Upper lobe of left lung (tissue), 6 donors: ENCODE data around the gene STK35. TPM values are rescaled to one million over a fixed set of nuclear protein-coding genes. Genes with fewer than 3 reads are reported as not detected.
A peak's percentile ranks its signal among the peaks of the same experiment; 100 is the strongest.

Experiments used
- ATAC-seq, 2 donors: fragments of 200-7000 bp; cut with Tn5 transposase; one replicate each; pipeline ENCODE4 v1.9.1; 2022; ENCODE audit warnings: mild to moderate bottlenecking in 2 of 2, moderate library complexity in 2 of 2; ENCODE audit not compliant: low FRiP score in 2 of 2
- DNase-seq, 2 donors: peaks; one replicate each; pipeline ENCODE4 v3.0.0-alpha.2; 2019 to 2020
- H3K27ac ChIP-seq, 4 donors: fragments of 200-600 bp; sonication (generic); one replicate each; pipeline ENCODE4 v1.5.1; 2016 to 2019
- H3K27me3 ChIP-seq, 4 donors: fragments of 200-600 bp; sonication (generic); one replicate each; pipeline ENCODE4 v1.5.1; 2017 to 2019
- H3K36me3 ChIP-seq, 4 donors: fragments of 200-600 bp; sonication (generic); one replicate each; pipeline ENCODE4 v1.5.1; 2016 to 2019
- H3K4me1 ChIP-seq, 4 donors: fragments of 200-600 bp; sonication (generic); one replicate each; pipeline ENCODE4 v1.5.1; 2018 to 2019
- H3K4me3 ChIP-seq, 4 donors: fragments of 200-600 bp; sonication (generic); one replicate each; pipeline ENCODE4 v1.5.1; 2017 to 2019; ENCODE audit warnings: mild to moderate bottlenecking in 2 of 4, moderate library complexity in 1 of 4
- H3K9me3 ChIP-seq, 4 donors: fragments of 200-600 bp; sonication (generic); one replicate each; pipeline ENCODE4 v1.5.1; 2018 to 2019
- CTCF ChIP-seq, 6 experiments: fragments of 450-650 bp in 4 of 6; fragments of 200-600 bp in 2 of 6; sonication (generic) in 2 of 6; IDR thresholded peaks; one replicate each; pipeline ENCODE4 v1.5.1; 2016 to 2019; ENCODE audit warnings: antibody characterized with exemption in 6 of 6
- EP300 ChIP-seq, 4 donors: sonication (generic); formaldehyde crosslinking; IDR thresholded peaks; one replicate each; pipeline ENCODE4 v1.5.1; 2017; ENCODE audit warnings: antibody characterized with exemption in 4 of 4, control low read depth in 2 of 4
- POLR2A ChIP-seq, 4 donors: fragments of 450-650 bp; IDR thresholded peaks; one replicate each; pipeline ENCODE4 v1.5.1; 2016 to 2017; ENCODE audit warnings: antibody characterized with exemption in 4 of 4, mild to moderate bottlenecking in 2 of 4
- POLR2AphosphoS5 ChIP-seq, 2 donors: sonication (generic); formaldehyde crosslinking; IDR thresholded peaks; one replicate each; pipeline ENCODE4 v1.5.1; 2017; ENCODE audit warnings: antibody characterized with exemption in 2 of 2
- WGBS, 2 donors: methylation state at CpG; one replicate each; pipeline ENCODE4 v1.1.5; 2017 to 2018; 5-methylcytosine and 5-hydroxymethylcytosine counted together
- total RNA-seq, 6 donors: library from RNA; depleted of rRNA in 4 of 6; stranded (reverse); fragments of >200 nt in 4 of 6; gene quantifications; one replicate each; pipeline versions ENCODE4 v1.1.0 to v1.2.1, GENCODE V29; 2016 to 2021
- donor health status: DM: no; HTN: no; CAD: no; lungs with moderate emphysema.
- donor health status: DM: no; HTN: yes; CAD: no; lungs with severe emphysema.

STK35 gene
- total RNA-seq, 6 donors from 2014 or later, result 14.4 to 36.0 (median 22.5) TPM

GRCh38 chr20:2088891-2089290 is 12.7 kb upstream of the STK35 start:
- 21 to 23% methylated on average over 2 of the region's 2 CpGs for WGBS, 2 donors
- Histone ChIP-seq H3K27me3 (no peaks in the 10 kb centered on the region), H3K36me3 (no peaks in the 10 kb centered on the region), H3K4me3 (no peak overlapping the region), H3K27ac (no peak overlapping the region), H3K4me1 (peaks cover 0 to 6% (median 2%) of the 10 kb centered on the region in 4 donors), H3K9me3 (no peaks in the 10 kb centered on the region)
- no peak for TF ChIP-seq POLR2AphosphoS5 (IDR thresholded peaks at IDR 0.05)
- DNase-seq (no peak), ATAC-seq (no peak)

- Histone ChIP-seq H3K27ac (no peak overlapping the region), H3K4me1 (peaks cover 0 to 6% (median 2%) of the 10 kb centered on the region in 4 donors), H3K27me3 (peaks cover 0 to under 1% (median 0%) of the 10 kb centered on the region in 4 donors), H3K4me3 (no peak overlapping the region), H3K9me3 (no peaks in the 10 kb centered on the region), H3K36me3 (no peaks in the 10 kb centered on the region)
- TF ChIP-seq EP300 (IDR thresholded peaks at IDR 0.05), result no peak
- no peak for ATAC-seq
- no peak for DNase-seq
- 67 to 74% methylated on average over 5 of the region's 5 CpGs for whole genome bisulfite sequencing, 2 donors
Observed at GRCh38 chr20:2089447-2089846, 12.2 kb upstream of the STK35 start.

- Histone ChIP-seq H3K36me3 (no peaks in the 10 kb centered on the region), H3K4me3 (no peak overlapping the region), H3K4me1 (peaks cover 0 to 6% (median 0%) of the 10 kb centered on the region in 4 donors), H3K9me3 (no peaks in the 10 kb centered on the region), H3K27me3 (peaks cover 0 to 6% (median 2%) of the 10 kb centered on the region in 4 donors), H3K27ac (no peak overlapping the region)
- ATAC-seq, result no peak
- DNase-seq, result no peak
- peak in 3 of 6 experiments; percentile 15 to 27 (median 24) for TF ChIP-seq CTCF (IDR thresholded peaks at IDR 0.05)
- TF ChIP-seq EP300 (IDR thresholded peaks at IDR 0.05), result no peak
- no peak for TF ChIP-seq POLR2A (IDR thresholded peaks at IDR 0.05)
- TF ChIP-seq POLR2AphosphoS5 (IDR thresholded peaks at IDR 0.05), result no peak
- 51 to 57% methylated on average over 4 of the region's 4 CpGs for WGBS, 2 donors
Observed at GRCh38 chr20:2093159-2093781, 8.4 kb upstream of the STK35 start.

- no peak for TF ChIP-seq POLR2AphosphoS5 (IDR thresholded peaks at IDR 0.05)
- TF ChIP-seq EP300 (IDR thresholded peaks at IDR 0.05), result no peak
- no peak for TF ChIP-seq CTCF (IDR thresholded peaks at IDR 0.05)
- no peak for TF ChIP-seq POLR2A (IDR thresholded peaks at IDR 0.05)
- DNase-seq (no peak), ATAC-seq (no peak)
- H3K36me3 ChIP-seq, result no peaks in the 10 kb centered on the region
- H3K4me1 ChIP-seq, result peaks cover 0 to 6% (median 0%) of the 10 kb centered on the region in 4 donors
- WGBS, 2 donors, result 50 to 66% methylated on average over 8 of the region's 8 CpGs
- no peak overlapping the region for H3K27ac ChIP-seq
- H3K9me3 ChIP-seq, result no peaks in the 10 kb centered on the region
- peaks cover 0 to 6% (median 2%) of the 10 kb centered on the region in 4 donors for H3K27me3 ChIP-seq
- H3K4me3 ChIP-seq, result no peak overlapping the region
Observed at GRCh38 chr20:2093883-2094282, 7.7 kb upstream of the STK35 start.

GRCh38 chr20:2101865-2102584 is 398 bp downstream of the STK35 start:
- Histone ChIP-seq H3K36me3 (peaks cover 0 to 1% (median 0%) of the 10 kb centered on the region in 4 donors), H3K27ac (peak overlapping the region; percentile 98 to 100 (median 99)), H3K4me1 (peaks cover 31 to 46% (median 33%) of the 10 kb centered on the region in 4 donors), H3K4me3 (peak overlapping the region; percentile 65 to 92 (median 84)), H3K27me3 (no peaks in the 10 kb centered on the region), H3K9me3 (no peaks in the 10 kb centered on the region)
- DNase-seq (peak; percentile 89 to 95), ATAC-seq (peak; percentile 95 to 97)
- TF ChIP-seq CTCF (IDR thresholded peaks at IDR 0.05) (peak in 5 of 6 experiments; percentile 12 to 49 (median 44)), POLR2AphosphoS5 (IDR thresholded peaks at IDR 0.05) (peak in 1 of 2 donors; percentile 44), POLR2A (IDR thresholded peaks at IDR 0.05) (peak in 2 of 4 donors; percentile 45 to 53), EP300 (IDR thresholded peaks at IDR 0.05) (no peak)
- WGBS, 2 donors, result 0% methylated on average over 33 to 59 of the region's 64 CpGs
